ENCODE measurements around the gene EPHB2. TPM values are rescaled to one million over a fixed set of nuclear protein-coding genes. Genes with fewer than 3 reads are reported as not detected.
"Not testable (repeated sequence)": the region's sequence is repeated elsewhere in the genome, so short reads cannot be mapped to it uniquely, and the experiment has no call there.

Gene EPHB2
- total RNA-seq, 1 donor: 24.9 TPM

DNA sequence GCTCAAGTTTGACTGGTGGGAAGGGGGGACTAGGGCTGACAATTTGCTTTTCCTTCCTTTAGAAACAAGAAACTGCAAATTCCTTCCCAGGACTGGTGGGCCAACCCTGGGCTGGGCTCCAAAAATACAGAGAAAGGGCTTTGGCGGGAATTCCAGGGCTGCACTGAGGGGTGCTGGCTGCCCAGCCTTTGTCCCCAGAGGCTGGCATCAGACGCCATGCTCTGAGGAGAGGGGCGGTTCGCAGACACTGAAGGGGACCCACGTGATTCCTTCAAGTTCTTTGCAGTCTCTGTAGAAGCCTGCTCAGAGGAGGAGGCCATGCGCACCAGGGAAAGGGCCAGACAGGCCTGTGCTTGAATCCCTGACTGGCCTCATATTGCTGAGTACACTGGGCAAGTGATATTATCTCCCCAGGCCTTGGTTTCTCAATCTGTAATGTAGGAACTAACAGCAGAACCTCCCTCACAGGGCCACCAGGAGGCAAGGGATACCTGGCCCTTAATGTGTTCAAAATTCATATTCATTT lies 119.5 kb downstream of the EPHB2 start:
- H3K4me3 ChIP-seq (ENCODE audit: low read depth, low read length): no peak overlapping the region
- DNase-seq (ENCODE audit: low read depth): no peak
- TF ChIP-seq CTCF (IDR thresholded peaks at IDR 0.05; ENCODE audit: insufficient read depth, low read length): peak; percentile 27

- no peak for TF ChIP-seq CTCF (IDR thresholded peaks at IDR 0.05; ENCODE audit: insufficient read depth, low read length)
Observed at GRCh38 chr1:22830757-22831340, 120.2 kb downstream of the EPHB2 start.

GRCh38 chr1:22831729-22832413 lies 121.2 kb downstream of the EPHB2 start:
- no peak overlapping the region for H3K4me3 ChIP-seq (ENCODE audit: low read depth, low read length)
- peak; percentile 76 for DNase-seq (ENCODE audit: low read depth)
- no peak for TF ChIP-seq CTCF (IDR thresholded peaks at IDR 0.05; ENCODE audit: insufficient read depth, low read length)

More at GRCh38 chr1:22830757-22831340, 120.2 kb downstream of the EPHB2 start:
- H3K4me3 ChIP-seq (ENCODE audit: low read depth, low read length): no peak overlapping the region
- no peak for DNase-seq (ENCODE audit: low read depth)

DNA sequence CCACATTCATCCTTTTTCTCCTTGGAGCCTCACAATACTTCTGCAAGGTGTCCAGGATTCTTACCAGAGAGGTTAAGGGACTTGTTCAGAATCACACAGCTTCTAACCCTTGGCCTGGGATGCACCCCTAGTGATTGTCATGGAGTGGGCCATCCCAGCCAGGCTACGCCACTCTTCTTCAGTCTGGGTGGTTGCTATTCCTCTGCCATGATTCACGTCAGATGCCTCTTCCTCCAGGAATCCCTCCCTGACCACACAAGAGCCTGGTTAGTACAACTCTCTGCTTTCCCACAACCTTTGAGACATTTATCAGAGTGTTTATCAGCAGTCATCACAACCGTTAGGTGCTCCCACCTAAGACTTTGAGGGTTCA lies 121.8 kb downstream of the EPHB2 start:
- no peak for DNase-seq (ENCODE audit: low read depth)
- no peak overlapping the region for H3K4me3 ChIP-seq (ENCODE audit: low read depth, low read length)

DNA sequence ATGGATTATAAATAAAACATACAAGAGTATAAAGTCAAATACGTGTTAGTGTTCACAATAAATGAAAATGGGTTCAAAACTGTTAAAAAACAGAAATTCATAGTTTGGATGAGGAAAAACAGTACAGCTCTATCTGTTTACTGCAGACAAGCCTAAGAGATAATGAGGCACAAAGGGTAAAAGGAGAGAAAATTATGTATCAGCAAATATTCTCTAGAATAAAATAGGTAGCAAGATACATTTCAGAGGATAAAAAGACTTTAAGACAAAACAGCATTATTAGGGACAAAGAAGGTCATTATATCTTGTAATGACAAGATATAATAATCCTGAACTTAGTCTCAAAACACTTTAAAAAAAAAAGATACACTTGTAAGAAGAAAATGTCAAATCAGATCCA lies 123.1 kb downstream of the EPHB2 start:
- no peak for TF ChIP-seq CTCF (IDR thresholded peaks at IDR 0.05; ENCODE audit: insufficient read depth, low read length)
- no peak overlapping the region for H3K4me3 ChIP-seq (ENCODE audit: low read depth, low read length)
- DNase-seq (ENCODE audit: low read depth): no peak

More for the DNA sequence above, 121.8 kb downstream of the EPHB2 start:
- TF ChIP-seq CTCF (IDR thresholded peaks at IDR 0.05; ENCODE audit: insufficient read depth, low read length): no peak

GRCh38 chr1:22834420-22834819 lies 123.8 kb downstream of the EPHB2 start:
- DNase-seq (ENCODE audit: low read depth): peak; percentile 30

GRCh38 chr1:22835636-22836319 lies 125.1 kb downstream of the EPHB2 start:
- no peak for TF ChIP-seq CTCF (IDR thresholded peaks at IDR 0.05; ENCODE audit: insufficient read depth, low read length)
- no peak for DNase-seq (ENCODE audit: low read depth)
- H3K4me3 ChIP-seq (ENCODE audit: low read depth, low read length): no peak overlapping the region

More at GRCh38 chr1:22834420-22834819, 123.8 kb downstream of the EPHB2 start:
- not testable (repeated sequence) for H3K4me3 ChIP-seq (ENCODE audit: low read depth, low read length)
